Right lobe of liver (tissue), 4 donors: ENCODE results near the gene MRPL58.

Experiments
- POLR2A ChIP-seq: fragments of 450-650 bp; IDR thresholded peaks from one replicate; pipeline ENCODE4 v1.6.1; 2017; ENCODE audit warnings: antibody characterized with exemption, mild to moderate bottlenecking
- TF ChIP-seq, protein P1 (sequence below), 4 donors: fragments of 200-600 bp in 3 of 4; fragments of 450-650 bp in 1 of 4; IDR thresholded peaks; one replicate each; pipeline versions ENCODE4 v1.5.1 to v1.8.0; 2016 to 2022; ENCODE audit warnings: antibody characterized with exemption in 4 of 4, mild to moderate bottlenecking in 2 of 4
- donor health status: DM: no; HTN: no; CAD: no.
- donor health status: DM: no; HTN: no; CAD: no.
- donor health status: DM: no; HTN: yes; CAD: no.

- TF ChIP-seq, protein P1, sequence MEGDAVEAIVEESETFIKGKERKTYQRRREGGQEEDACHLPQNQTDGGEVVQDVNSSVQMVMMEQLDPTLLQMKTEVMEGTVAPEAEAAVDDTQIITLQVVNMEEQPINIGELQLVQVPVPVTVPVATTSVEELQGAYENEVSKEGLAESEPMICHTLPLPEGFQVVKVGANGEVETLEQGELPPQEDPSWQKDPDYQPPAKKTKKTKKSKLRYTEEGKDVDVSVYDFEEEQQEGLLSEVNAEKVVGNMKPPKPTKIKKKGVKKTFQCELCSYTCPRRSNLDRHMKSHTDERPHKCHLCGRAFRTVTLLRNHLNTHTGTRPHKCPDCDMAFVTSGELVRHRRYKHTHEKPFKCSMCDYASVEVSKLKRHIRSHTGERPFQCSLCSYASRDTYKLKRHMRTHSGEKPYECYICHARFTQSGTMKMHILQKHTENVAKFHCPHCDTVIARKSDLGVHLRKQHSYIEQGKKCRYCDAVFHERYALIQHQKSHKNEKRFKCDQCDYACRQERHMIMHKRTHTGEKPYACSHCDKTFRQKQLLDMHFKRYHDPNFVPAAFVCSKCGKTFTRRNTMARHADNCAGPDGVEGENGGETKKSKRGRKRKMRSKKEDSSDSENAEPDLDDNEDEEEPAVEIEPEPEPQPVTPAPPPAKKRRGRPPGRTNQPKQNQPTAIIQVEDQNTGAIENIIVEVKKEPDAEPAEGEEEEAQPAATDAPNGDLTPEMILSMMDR (IDR thresholded peaks at IDR 0.05) = no peak
- TF ChIP-seq POLR2A = no peak
These were observed 51.6 kb downstream of the MRPL58 start for GRCh38 chr17:75064040-75064439.
